ENCODE data around the gene CD34. TPM values are rescaled to one million over a fixed set of nuclear protein-coding genes. Genes with fewer than 3 reads are reported as not detected.

Gene CD34
- total and polyA plus RNA-seq, 2 donors (not counting 1 experiment from before 2014, with no cell fraction given), result under 0.01 to 0.51 TPM

DNA sequence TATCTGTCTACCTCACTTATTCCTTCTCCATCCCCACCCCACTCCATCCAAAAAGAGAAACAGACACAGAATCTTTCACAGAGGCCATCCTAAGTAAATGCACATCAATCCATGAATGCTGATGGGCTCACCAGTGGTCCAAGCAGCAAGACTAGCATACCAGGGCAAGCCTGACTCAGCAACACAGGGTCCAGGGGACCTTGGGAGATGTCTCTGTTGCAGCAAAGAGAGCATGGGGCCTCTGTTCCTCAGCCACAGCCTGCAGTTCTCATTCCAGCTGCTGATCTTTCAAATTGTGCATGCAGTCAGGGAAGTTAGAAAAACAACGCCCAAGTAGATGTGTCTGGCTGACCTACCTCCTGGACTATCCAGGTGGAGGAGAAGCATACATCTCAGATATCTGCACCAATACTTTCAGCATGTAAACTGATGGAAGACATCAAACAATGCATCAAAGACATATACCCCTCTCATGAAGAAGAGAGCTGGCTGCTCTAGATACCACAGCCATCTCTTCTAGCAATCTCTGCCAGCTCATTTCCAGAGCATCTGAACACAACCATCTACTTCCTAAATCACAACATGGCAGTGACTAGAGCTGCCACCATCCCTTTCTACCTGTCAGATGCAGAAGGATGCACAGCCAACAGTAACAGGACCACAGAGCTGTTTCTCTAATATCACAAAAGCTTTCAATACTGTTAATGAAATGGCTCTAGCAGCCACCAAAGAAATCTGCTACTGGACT lies 54.5 kb downstream of the CD34 start:
- no peaks in the 10 kb centered on the region for H3K36me3 ChIP-seq (ENCODE audit: control insufficient read depth, insufficient read depth, low read length)
- H3K79me2 ChIP-seq (ENCODE audit: control insufficient read depth, insufficient read depth, low read length), result peaks cover 10% of the 10 kb centered on the region
- no peak overlapping the region for H3K9ac ChIP-seq (ENCODE audit: insufficient read depth, low read length)
- peaks cover 4% of the 10 kb centered on the region for H3K4me1 ChIP-seq (ENCODE audit: control insufficient read depth, extremely low read depth, insufficient read depth, low read length)
- no peak overlapping the region for H3K4me2 ChIP-seq (ENCODE audit: extremely low read depth, insufficient read depth, low read length)
- no peak overlapping the region for H2AFZ ChIP-seq (ENCODE audit: low read length)
- no peak overlapping the region for H3K27ac ChIP-seq (ENCODE audit: insufficient read depth, low read length)
- H3K27me3 ChIP-seq (ENCODE audit: control insufficient read depth, insufficient read depth, low read length), result no peaks in the 10 kb centered on the region
- no peaks in the 10 kb centered on the region for H4K20me1 ChIP-seq (ENCODE audit: control insufficient read depth, extremely low read depth, insufficient read depth, low read length)
- TF ChIP-seq, protein P1, sequence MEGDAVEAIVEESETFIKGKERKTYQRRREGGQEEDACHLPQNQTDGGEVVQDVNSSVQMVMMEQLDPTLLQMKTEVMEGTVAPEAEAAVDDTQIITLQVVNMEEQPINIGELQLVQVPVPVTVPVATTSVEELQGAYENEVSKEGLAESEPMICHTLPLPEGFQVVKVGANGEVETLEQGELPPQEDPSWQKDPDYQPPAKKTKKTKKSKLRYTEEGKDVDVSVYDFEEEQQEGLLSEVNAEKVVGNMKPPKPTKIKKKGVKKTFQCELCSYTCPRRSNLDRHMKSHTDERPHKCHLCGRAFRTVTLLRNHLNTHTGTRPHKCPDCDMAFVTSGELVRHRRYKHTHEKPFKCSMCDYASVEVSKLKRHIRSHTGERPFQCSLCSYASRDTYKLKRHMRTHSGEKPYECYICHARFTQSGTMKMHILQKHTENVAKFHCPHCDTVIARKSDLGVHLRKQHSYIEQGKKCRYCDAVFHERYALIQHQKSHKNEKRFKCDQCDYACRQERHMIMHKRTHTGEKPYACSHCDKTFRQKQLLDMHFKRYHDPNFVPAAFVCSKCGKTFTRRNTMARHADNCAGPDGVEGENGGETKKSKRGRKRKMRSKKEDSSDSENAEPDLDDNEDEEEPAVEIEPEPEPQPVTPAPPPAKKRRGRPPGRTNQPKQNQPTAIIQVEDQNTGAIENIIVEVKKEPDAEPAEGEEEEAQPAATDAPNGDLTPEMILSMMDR (conservative IDR thresholded peaks at IDR 0.05 in 1 of 2, IDR thresholded peaks at IDR 0.05 in 1 of 2; ENCODE audit: low read depth in 1 of 2, low read length in 2 of 2), result no peak
- TF ChIP-seq EZH2 (IDR thresholded peaks at IDR 0.05; ENCODE audit: low read length, missing control alignments), result no peak
- DNase-seq (ENCODE audit: low read depth in 2 of 2), result no peak
- H3K4me3 ChIP-seq (replicated peaks in 1 of 4; ENCODE audit: control extremely low read depth in 1 of 4, insufficient read depth in 1 of 4, low read depth in 3 of 4, low read length in 4 of 4), result no peak overlapping the region
- no peaks in the 10 kb centered on the region for H3K9me3 ChIP-seq (ENCODE audit: control insufficient read depth, insufficient read depth, low read depth, low read length)

DNA sequence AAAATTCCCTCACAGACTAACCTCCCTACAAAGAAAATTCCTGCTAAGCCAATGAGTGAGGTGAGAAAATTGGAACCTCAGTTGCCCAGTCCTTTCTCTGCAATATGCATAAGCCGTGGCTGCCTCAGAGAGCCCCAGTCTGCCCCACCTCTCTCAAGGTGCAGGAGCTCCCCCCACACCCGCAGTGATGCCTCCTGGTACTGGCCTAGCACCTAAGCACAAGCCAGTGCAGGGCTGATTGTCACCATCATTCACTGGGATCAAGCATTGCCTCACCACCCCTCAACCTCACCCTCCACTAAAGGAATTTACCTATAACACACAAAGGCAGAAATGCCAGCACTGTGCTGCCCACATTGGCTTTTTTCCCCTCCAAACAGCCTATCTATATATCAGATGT lies 56.9 kb downstream of the CD34 start:
- Histone ChIP-seq H3K4me2 (ENCODE audit: extremely low read depth, insufficient read depth, low read length) (no peak overlapping the region), H3K4me3 (replicated peaks in 1 of 4; ENCODE audit: control extremely low read depth in 1 of 4, insufficient read depth in 1 of 4, low read depth in 3 of 4, low read length in 4 of 4) (no peak overlapping the region), H3K79me2 (ENCODE audit: control insufficient read depth, insufficient read depth, low read length) (peaks cover 4% of the 10 kb centered on the region), H3K36me3 (ENCODE audit: control insufficient read depth, insufficient read depth, low read length) (no peaks in the 10 kb centered on the region), H3K27ac (ENCODE audit: insufficient read depth, low read length) (no peak overlapping the region), H4K20me1 (ENCODE audit: control insufficient read depth, extremely low read depth, insufficient read depth, low read length) (no peaks in the 10 kb centered on the region), H3K27me3 (ENCODE audit: control insufficient read depth, insufficient read depth, low read length) (no peaks in the 10 kb centered on the region), H3K9me3 (ENCODE audit: control insufficient read depth, insufficient read depth, low read depth, low read length) (no peaks in the 10 kb centered on the region), H3K9ac (ENCODE audit: insufficient read depth, low read length) (no peak overlapping the region), H2AFZ (ENCODE audit: low read length) (no peak overlapping the region), H3K4me1 (ENCODE audit: control insufficient read depth, extremely low read depth, insufficient read depth, low read length) (peaks cover 4% of the 10 kb centered on the region)
- DNase-seq (ENCODE audit: low read depth in 2 of 2), result no peak
- no peak for TF ChIP-seq EZH2 (IDR thresholded peaks at IDR 0.05; ENCODE audit: low read length, missing control alignments)
- TF ChIP-seq, protein P1 (conservative IDR thresholded peaks at IDR 0.05 in 1 of 2, IDR thresholded peaks at IDR 0.05 in 1 of 2; ENCODE audit: low read depth in 1 of 2, low read length in 2 of 2), result no peak

DNA sequence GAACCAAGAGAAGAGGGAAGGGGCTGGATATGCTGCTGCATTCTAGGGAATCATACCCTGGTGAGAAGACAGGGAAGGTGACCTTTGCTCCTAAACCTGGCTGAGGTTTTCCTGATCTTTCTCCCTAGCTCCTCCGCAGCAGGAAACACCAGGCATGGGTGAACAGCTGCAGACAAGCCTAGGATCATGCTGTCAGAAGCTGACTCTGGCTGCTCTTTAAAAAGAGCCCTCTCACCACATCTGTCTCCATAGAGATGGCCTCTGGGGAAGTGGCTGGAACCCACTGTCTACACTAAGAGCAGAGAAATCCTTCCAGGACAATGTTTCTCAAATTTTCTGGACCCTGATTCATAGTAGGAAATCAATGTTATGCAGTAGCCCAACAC lies 57.6 kb downstream of the CD34 start:
- Histone ChIP-seq H3K27me3 (ENCODE audit: control insufficient read depth, insufficient read depth, low read length) (no peaks in the 10 kb centered on the region), H3K27ac (ENCODE audit: insufficient read depth, low read length) (no peak overlapping the region), H3K9ac (ENCODE audit: insufficient read depth, low read length) (no peak overlapping the region), H3K36me3 (ENCODE audit: control insufficient read depth, insufficient read depth, low read length) (no peaks in the 10 kb centered on the region), H3K9me3 (ENCODE audit: control insufficient read depth, insufficient read depth, low read depth, low read length) (no peaks in the 10 kb centered on the region), H2AFZ (ENCODE audit: low read length) (no peak overlapping the region), H4K20me1 (ENCODE audit: control insufficient read depth, extremely low read depth, insufficient read depth, low read length) (no peaks in the 10 kb centered on the region), H3K4me1 (ENCODE audit: control insufficient read depth, extremely low read depth, insufficient read depth, low read length) (peaks cover 4% of the 10 kb centered on the region), H3K4me2 (ENCODE audit: extremely low read depth, insufficient read depth, low read length) (no peak overlapping the region), H3K4me3 (replicated peaks in 1 of 4; ENCODE audit: control extremely low read depth in 1 of 4, insufficient read depth in 1 of 4, low read depth in 3 of 4, low read length in 4 of 4) (no peak overlapping the region), H3K79me2 (ENCODE audit: control insufficient read depth, insufficient read depth, low read length) (peaks cover 4% of the 10 kb centered on the region)
- peak in 1 of 2 donors; percentile 31 for DNase-seq (ENCODE audit: low read depth in 2 of 2)
- TF ChIP-seq EZH2 (IDR thresholded peaks at IDR 0.05; ENCODE audit: low read length, missing control alignments), result no peak
- TF ChIP-seq, protein P1 (conservative IDR thresholded peaks at IDR 0.05 in 1 of 2, IDR thresholded peaks at IDR 0.05 in 1 of 2; ENCODE audit: low read depth in 1 of 2, low read length in 2 of 2), result no peak
